SJSA1 (cell line): ENCODE results near the gene MGRN1. TPM values are rescaled to one million over a fixed set of nuclear protein-coding genes. Genes with fewer than 3 reads are reported as not detected.
"Not testable (repeated sequence)": the region's sequence is repeated elsewhere in the genome, so short reads cannot be mapped to it uniquely, and the experiment has no call there.

Experiments
- DNase-seq, 2 experiments: peaks; one replicate each; pipeline ENCODE4 v3.0.0-alpha.2; 2015 to 2020; ENCODE audit warnings: low spot score in 2 of 2, low read depth in 1 of 2
- H3K27ac ChIP-seq: fragments of 250-450 bp; sonication (Bioruptor Pico); 2 replicates; pipeline ENCODE4 v1.5.1; 2020; ENCODE audit warnings: mild to moderate bottlenecking, moderate library complexity
- H3K27me3 ChIP-seq: fragments of 250-450 bp; sonication (Bioruptor Pico); replicated peaks from 2 replicates; pipeline ENCODE4 v1.5.1; 2020; ENCODE audit warnings: mild to moderate bottlenecking, moderate library complexity
- H3K36me3 ChIP-seq: fragments of 250-450 bp; sonication (Bioruptor Pico); 2 replicates; pipeline ENCODE4 v1.5.1; 2020; ENCODE audit warnings: mild to moderate bottlenecking
- H3K4me1 ChIP-seq: fragments of 250-450 bp; sonication (Bioruptor Pico); replicated peaks from 2 replicates; pipeline ENCODE4 v1.6.1; 2021; ENCODE audit warnings: mild to moderate bottlenecking
- H3K4me3 ChIP-seq: fragments of 250-450 bp; sonication (Bioruptor Pico); 2 replicates; pipeline ENCODE4 v1.5.1; 2020; ENCODE audit warnings: mild to moderate bottlenecking
- H3K9me3 ChIP-seq: fragments of 250-450 bp; sonication (Bioruptor Pico); replicated peaks from 2 replicates; pipeline ENCODE4 v1.5.1; 2020; ENCODE audit warnings: mild to moderate bottlenecking
- total RNA-seq: library from RNA; depleted of rRNA; stranded (reverse); fragments of >200 nt; shearing (Covaris generic); gene quantifications from 2 replicates; pipeline ENCODE4 v1.2.3, GENCODE V29; 2014

The MGRN1 gene
- total RNA-seq, 1 experiment from 2014 or later: 15.0 TPM

- no peak overlapping the region for H3K4me3 ChIP-seq
- H3K9me3 ChIP-seq: no peaks in the 10 kb centered on the region
- peaks cover 37% of the 10 kb centered on the region for H3K36me3 ChIP-seq
- no peak for DNase-seq
- no peaks in the 10 kb centered on the region for H3K4me1 ChIP-seq
- H3K27me3 ChIP-seq: no peaks in the 10 kb centered on the region
- no peak overlapping the region for H3K27ac ChIP-seq
Measured at GRCh38 chr16:4723071-4723767, 98.6 kb downstream of the MGRN1 start.

DNA sequence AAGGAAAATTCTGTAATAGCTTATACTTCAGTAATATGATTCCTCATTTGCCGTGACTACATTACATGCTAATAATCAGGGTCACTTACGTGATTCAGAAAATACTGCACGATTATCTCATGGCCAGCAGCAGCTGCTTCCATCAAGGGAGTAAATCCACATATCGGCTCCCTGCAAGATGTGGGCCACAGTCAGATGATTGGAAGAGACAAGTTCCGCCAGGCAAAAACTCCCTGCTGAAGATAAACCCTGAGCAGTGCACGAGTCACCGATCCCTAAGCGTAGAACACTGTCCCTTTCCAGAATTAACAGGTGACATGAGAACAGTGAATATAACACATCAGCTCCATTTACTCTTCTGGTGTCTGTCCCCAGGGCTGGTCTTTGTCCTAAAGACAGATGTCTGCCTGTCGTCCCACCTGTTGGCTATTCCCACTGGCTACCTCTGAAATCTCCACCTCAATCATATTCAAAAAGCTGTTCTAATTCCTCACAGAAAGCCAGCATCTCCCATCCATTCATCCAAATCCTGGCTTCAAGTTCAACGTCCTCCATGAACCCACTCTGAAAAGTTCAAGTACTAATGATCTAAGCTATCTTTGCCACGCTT is 100.1 kb downstream of the MGRN1 start:
- Histone ChIP-seq H3K36me3 (peaks cover 44% of the 10 kb centered on the region), H3K9me3 (no peaks in the 10 kb centered on the region), H3K4me3 (no peak overlapping the region), H3K27me3 (no peaks in the 10 kb centered on the region), H3K4me1 (no peaks in the 10 kb centered on the region), H3K27ac (no peak overlapping the region)
- DNase-seq: no peak

GRCh38 chr16:4726616-4727015 is 102.0 kb downstream of the MGRN1 start:
- Histone ChIP-seq H3K36me3 (peaks cover 55% of the 10 kb centered on the region), H3K9me3 (no peaks in the 10 kb centered on the region), H3K4me3 (no peak overlapping the region), H3K27ac (no peak overlapping the region), H3K27me3 (no peaks in the 10 kb centered on the region), H3K4me1 (no peaks in the 10 kb centered on the region)
- DNase-seq: no peak

DNA sequence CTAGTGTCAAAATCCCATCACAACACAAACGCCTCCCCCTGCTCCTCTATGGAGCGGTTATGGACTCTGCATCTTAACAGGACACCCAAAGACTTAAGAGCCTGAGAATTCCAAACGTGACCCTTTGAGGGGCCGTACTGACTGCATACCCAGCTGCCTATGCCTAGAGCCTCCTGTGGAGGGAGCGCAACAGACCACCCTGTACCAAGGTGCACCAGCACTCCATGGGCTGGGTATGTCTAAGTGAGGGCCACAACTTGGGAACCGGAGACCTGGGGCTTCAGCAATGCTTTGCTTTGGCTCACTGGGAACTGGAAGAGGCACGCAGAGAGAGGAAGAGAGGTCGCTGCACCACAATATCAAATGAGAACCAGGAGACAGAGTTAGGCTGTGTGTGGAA is 104.0 kb downstream of the MGRN1 start:
- Histone ChIP-seq H3K4me1 (no peaks in the 10 kb centered on the region), H3K27me3 (no peaks in the 10 kb centered on the region), H3K9me3 (no peaks in the 10 kb centered on the region), H3K36me3 (peaks cover 49% of the 10 kb centered on the region), H3K4me3 (no peak overlapping the region), H3K27ac (no peak overlapping the region)
- no peak for DNase-seq

DNA sequence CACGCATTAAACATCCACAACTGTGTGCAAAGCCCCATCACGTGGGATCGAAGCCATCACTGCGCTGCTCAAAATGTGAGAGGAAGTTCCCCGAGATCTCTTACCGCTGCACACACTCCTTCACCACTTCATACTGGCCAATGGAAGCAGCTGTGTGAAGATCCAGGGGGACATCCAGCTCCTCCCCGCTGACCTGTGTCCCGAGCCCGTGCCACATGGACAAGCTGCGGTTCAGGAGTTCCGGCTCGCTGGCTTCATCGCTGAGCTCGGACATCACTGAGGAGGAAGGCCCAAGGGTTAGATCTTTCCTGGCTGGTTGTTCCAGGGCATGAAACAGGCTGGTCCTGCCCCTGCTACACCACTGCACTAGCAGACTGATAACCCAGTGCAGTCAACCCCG is 105.2 kb downstream of the MGRN1 start:
- peaks cover under 1% of the 10 kb centered on the region for H3K4me1 ChIP-seq
- no peak overlapping the region for H3K27ac ChIP-seq
- no peaks in the 10 kb centered on the region for H3K27me3 ChIP-seq
- no peak overlapping the region for H3K4me3 ChIP-seq
- peaks cover 46% of the 10 kb centered on the region for H3K36me3 ChIP-seq
- H3K9me3 ChIP-seq: no peaks in the 10 kb centered on the region
- no peak for DNase-seq

DNA sequence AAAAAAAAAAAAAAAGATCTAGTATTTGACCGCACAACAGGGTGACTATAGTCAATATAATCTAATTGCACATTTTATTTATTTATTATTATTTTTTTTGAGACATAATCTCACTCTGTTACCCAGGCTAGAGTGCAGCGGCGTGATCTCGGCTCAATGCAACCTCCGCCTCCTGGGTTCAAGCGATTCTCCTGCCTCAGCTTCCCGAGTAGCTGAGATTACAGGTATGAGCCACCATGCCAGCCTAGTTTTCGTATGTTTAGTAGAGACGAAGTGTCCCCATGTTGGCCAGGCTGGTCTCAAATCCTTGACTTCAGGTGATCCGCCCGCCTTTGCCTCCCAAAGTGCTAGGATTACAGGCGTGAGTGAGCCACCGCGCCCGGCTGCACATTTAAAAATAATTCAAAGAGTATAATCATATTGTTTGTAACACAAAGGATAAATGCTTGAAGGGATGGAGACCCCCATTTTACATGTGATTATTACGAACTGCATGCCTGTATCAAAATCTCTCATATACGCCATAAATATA is 108.7 kb downstream of the MGRN1 start:
- H3K36me3 ChIP-seq: peaks cover 21% of the 10 kb centered on the region
- no peaks in the 10 kb centered on the region for H3K9me3 ChIP-seq
- peak overlapping the region; percentile 70 for H3K4me3 ChIP-seq
- peaks cover 5% of the 10 kb centered on the region for H3K4me1 ChIP-seq
- H3K27ac ChIP-seq: no peak overlapping the region
- H3K27me3 ChIP-seq: no peaks in the 10 kb centered on the region
- DNase-seq: no peak

GRCh38 chr16:4733747-4734062 is 109.1 kb downstream of the MGRN1 start:
- Histone ChIP-seq H3K27ac (0 out of 2 replicates have a peak overlapping the region, but pooled peaks have one; percentile 2), H3K4me3 (peak overlapping the region; percentile 70), H3K4me1 (peaks cover 5% of the 10 kb centered on the region), H3K9me3 (no peaks in the 10 kb centered on the region), H3K36me3 (peaks cover 19% of the 10 kb centered on the region), H3K27me3 (no peaks in the 10 kb centered on the region)
- DNase-seq: no peak

DNA sequence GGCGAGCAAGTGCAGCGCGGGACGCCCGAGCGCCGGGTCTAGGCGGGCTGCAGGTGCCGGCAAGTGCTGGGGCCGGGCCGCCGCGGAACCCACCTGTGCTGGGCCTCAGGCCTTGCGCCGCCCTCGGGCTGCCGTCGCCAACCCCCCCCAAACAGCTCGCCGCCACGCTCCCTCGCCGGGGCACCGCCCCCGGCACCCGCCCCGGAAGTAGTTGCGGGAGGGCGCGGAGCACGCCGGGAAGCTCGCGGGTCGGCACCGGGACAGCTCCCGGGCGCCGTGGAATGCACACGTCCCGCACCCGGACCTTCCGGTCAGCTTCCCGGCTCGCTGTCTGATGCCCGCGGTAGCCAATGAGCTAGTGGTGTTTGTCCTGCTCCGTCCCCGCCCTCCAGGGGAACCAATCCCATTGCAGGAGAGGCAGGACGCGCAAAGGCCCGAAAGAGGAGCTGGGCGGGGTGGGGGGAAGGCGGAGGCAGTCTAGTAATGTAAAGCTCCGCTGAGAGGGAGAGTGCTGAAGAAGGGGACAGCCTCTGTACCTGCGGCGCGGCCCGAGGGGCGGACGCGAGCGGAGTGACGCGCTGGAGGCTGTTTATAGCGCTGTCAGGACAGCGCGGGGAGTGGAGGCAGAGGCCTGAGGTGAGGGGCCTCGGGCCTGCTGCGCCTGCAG is 109.6 kb downstream of the MGRN1 start, which contains the start of the genes ANKS3 and DNAAF8:
ANKS3 (minus strand) TSS at position 209 of the 667 bp plus-strand sequence. CDS start 4,122 bp downstream, outside the sequence.
DNAAF8 (plus strand) TSS at position 475 of the 667 bp plus-strand sequence. CDS start 1,978 bp downstream, outside the sequence.
- Histone ChIP-seq H3K27ac (peak within 1 kb of the TSS; percentile 53), H3K4me1 (peaks cover 5% of the 10 kb centered on the region), H3K9me3 (no peaks in the 10 kb centered on the region), H3K36me3 (peaks cover 17% of the 10 kb centered on the region), H3K27me3 (no peaks in the 10 kb centered on the region), H3K4me3 (peak within 1 kb of the TSS; percentile 70)
- DNase-seq: peak; percentile 94 to 98

DNA sequence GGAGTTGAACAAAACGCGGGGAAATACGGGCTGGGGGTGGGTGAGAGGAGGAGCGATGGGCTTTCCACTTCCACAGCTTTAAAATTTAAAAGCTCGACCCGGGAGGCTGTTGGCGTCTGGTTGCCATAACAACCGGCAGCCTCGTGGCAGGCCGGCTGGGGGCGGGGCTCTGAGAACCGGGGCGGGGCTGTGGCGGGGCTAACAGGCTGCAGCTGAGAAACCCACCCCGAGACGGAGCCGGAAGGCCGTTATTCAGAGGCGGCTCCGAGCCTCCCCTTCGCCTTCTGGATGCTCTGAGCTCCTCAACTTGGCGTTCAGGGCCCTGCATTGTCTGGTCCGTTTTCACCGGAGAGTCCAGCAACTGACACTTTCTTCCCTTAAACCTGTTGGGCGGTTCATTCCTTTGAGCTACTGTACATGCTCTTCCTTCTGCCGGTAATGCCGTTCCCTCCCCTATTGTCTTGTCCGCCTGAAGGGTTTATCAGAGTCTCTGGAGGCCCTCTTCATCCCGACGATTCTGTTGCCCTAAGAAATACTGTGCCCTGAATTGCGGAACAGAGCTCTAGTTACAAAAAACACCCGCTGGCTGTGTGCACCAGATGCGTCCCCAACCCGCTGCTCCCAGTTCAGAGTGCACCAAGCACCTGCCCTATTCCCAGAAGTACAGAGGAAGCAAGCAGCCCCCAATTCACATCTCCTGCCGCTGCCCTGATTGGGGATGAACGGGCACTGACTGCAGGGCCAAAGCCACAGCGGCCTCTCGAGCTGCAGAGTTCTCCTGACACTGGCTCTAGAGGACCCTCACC is 110.3 kb downstream of the MGRN1 start:
- H3K9me3 ChIP-seq: no peaks in the 10 kb centered on the region
- H3K27ac ChIP-seq: peak overlapping the region; percentile 53
- H3K27me3 ChIP-seq: no peaks in the 10 kb centered on the region
- H3K4me1 ChIP-seq: peaks cover 5% of the 10 kb centered on the region
- peak overlapping the region; percentile 70 for H3K4me3 ChIP-seq
- DNase-seq: peak in 1 of 2 experiments; percentile 93
- H3K36me3 ChIP-seq: peaks cover 13% of the 10 kb centered on the region

GRCh38 chr16:4736546-4736945 is 111.9 kb downstream of the MGRN1 start:
- Histone ChIP-seq H3K4me1 (peaks cover 5% of the 10 kb centered on the region), H3K36me3 (peaks cover 4% of the 10 kb centered on the region; the same call in 1 of the 2 replicates), H3K4me3 (no peak overlapping the region), H3K27me3 (no peaks in the 10 kb centered on the region), H3K9me3 (no peaks in the 10 kb centered on the region), H3K27ac (no peak overlapping the region)
- no peak for DNase-seq

GRCh38 chr16:4737545-4737944 is 112.9 kb downstream of the MGRN1 start:
- H3K36me3 ChIP-seq: peaks cover 4% of the 10 kb centered on the region; the same call in 1 of the 2 replicates
- no peak overlapping the region for H3K4me3 ChIP-seq
- no peak overlapping the region for H3K27ac ChIP-seq
- H3K4me1 ChIP-seq: peaks cover 5% of the 10 kb centered on the region
- H3K27me3 ChIP-seq: no peaks in the 10 kb centered on the region; the same call in 1 of the 2 replicates
- H3K9me3 ChIP-seq: no peaks in the 10 kb centered on the region
- no peak for DNase-seq

- H3K4me3 ChIP-seq, H3K4me1 ChIP-seq, H3K9me3 ChIP-seq, H3K27ac ChIP-seq, H3K36me3 ChIP-seq, DNase-seq, H3K27me3 ChIP-seq: not testable (repeated sequence)
Measured at GRCh38 chr16:4738370-4738769, 113.7 kb downstream of the MGRN1 start.
